ENCODE data around the gene IFNGR2. TPM values are rescaled to one million over a fixed set of nuclear protein-coding genes. Genes with fewer than 3 reads are reported as not detected.
"Not testable (repeated sequence)": the region's sequence is repeated elsewhere in the genome, so short reads cannot be mapped to it uniquely, and the experiment has no call there.

The IFNGR2 gene
- total RNA-seq, 1 donor from 2014 or later, result 70.1 TPM

- DNase-seq (ENCODE audit: low spot score); ATAC-seq; intact Hi-C loops (cut with DNase I): not testable (repeated sequence)
Observed at GRCh38 chr21:33469183-33469582, 66.0 kb downstream of the IFNGR2 start.

DNA sequence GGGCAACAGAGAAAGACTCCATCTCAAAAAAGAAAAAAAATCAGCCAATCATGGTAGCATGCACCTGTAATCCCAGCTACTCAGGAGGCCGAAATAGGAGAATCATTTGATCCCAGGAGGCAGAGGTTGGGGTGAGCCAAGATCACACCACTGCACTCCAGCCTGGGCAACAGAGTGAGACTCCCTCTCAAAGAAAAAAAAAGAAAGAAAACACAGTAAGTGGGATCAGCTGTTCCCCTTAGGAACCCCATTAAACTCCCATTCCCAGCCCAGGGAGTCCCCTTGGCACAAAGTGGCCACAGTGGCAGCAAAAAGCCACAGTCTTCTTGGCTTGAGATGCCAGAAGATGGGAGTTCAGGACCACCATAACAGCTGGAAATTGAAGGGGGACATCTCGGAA is 67.5 kb downstream of the IFNGR2 start:
- no peak for DNase-seq (ENCODE audit: low spot score)
- intact Hi-C loops (cut with DNase I), result no loop called here
- no peak for ATAC-seq

DNA sequence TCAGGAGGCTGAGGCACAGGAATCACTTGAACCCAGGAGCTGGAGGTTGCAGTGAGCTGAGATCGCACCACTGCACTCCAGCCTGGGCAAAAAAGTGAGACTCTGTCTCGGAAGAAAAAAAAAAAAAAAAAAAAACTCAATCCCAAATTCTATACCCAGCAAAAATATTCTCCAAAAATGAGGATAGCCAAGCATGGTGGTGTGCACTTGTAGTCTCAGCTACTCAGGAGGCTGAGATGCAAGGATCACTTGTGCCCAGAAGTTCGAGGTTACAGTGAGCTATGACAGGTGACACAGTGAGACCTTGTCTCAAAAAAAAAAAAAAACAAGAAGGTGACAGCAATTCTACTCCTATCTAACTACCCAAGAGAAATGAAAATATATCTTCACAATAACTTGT is 70.1 kb downstream of the IFNGR2 start:
- ATAC-seq (no peak), DNase-seq (ENCODE audit: low spot score) (no peak)
- intact Hi-C loops (cut with DNase I), result no loop called here

GRCh38 chr21:33477066-33477465 is 73.9 kb downstream of the IFNGR2 start:
- ATAC-seq (no peak), DNase-seq (ENCODE audit: low spot score) (no peak)
- intact Hi-C loops (cut with DNase I), result no loop called here

- ATAC-seq (no peak), DNase-seq (ENCODE audit: low spot score) (no peak)
- intact Hi-C loops (cut with DNase I), result no loop called here
Observed at GRCh38 chr21:33478182-33478581, 75.0 kb downstream of the IFNGR2 start.

DNA sequence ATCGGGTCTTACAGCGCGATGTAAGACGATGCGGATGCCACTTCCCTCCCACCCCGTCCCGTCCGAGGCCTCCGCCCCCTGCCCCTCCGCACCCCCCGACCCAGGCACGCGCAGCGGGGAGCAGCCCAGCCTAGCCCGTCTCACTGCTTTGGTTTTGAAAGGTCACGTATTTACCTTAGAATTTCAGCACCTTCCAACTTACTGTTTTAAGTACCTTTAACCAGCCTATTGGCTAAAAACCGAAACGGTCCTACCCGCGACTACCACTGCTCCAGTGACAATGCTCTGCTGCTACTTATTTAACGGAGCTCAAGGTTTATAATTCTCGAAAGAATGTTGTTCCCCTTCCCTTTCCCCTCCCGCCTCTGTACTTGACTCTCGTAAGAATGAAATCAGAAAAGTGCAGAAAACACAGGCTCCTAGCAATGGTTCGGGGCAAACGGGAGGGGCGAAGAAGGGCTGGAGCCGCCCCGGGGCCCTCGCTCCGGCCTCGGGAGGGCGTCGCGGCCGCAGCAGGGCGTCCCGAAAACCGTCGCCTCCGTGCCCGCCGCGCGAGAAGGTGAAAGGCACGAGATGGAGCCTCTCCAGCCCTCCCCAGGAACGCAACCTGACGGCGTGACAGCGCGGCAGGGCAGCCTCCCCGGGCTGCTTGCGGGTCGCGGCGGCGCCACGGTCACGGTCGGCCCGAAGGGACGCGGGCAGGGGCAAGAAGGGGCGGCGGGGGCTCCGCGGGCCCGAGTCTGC is 75.9 kb downstream of the IFNGR2 start:
- intact Hi-C loops (cut with DNase I), result no loop called here
- ATAC-seq (no peak), DNase-seq (ENCODE audit: low spot score) (peak; percentile 69)

- peak; percentile 97 for DNase-seq (ENCODE audit: low spot score)
- intact Hi-C loops (cut with DNase I), result no loop called here
- ATAC-seq, result peak; percentile 99
Observed at GRCh38 chr21:33479679-33480480, 76.7 kb downstream of the IFNGR2 start, which contains the start of gene TMEM50B. Gene TMEM50B, minus strand, starts transcription at chr21:33479974. Its CDS starts 11,089 bp downstream, at chr21:33468885.

GRCh38 chr21:33480481-33481103 is 77.4 kb downstream of the IFNGR2 start:
- DNase-seq (ENCODE audit: low spot score) (no peak), ATAC-seq (no peak)
- intact Hi-C loops (cut with DNase I), result no loop called here

DNA sequence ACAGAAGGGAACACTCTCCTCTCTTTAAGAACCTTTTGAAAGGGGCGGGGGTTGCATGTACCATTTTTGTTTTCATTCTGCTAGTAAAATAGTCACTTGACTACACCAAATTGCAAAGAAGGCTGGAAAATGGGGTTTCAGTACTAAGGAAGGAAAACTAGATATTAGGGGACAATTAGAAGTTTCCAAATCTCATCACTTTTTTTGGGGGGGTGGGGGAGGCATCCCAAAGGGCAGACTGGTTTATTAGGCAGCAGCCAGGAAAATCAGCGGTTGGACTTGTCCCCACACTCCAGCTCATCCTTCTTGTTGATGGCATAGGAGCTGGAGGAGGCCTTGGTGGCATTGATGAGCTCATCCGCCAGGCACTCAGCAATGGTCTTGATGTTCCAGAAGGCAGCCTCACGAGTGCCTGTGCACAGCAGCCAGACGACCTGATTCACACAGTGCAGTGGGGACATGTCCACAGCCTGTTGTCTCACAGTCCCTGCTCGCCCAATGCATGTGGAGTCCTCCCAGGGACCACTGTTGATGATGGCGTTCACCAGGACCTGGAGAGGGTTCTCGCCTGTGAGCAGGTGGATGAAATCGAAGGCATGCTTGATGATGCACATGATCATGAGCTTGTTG is 78.2 kb downstream of the IFNGR2 start:
- ATAC-seq, result no peak
- DNase-seq (ENCODE audit: low spot score), result no peak
- intact Hi-C loops (cut with DNase I), result no loop called here

Other genes with a start within 250 kb of the IFNGR2 start
- gene IFNAR2, start 173.5 kb upstream of the IFNGR2 start, total RNA-seq, result 43.3 TPM
- gene IL10RB, start 137.0 kb upstream of the IFNGR2 start, total RNA-seq, result 25.5 TPM
- 61.7 TPM for gene IFNAR1, start 78.4 kb upstream of the IFNGR2 start, total RNA-seq
- 60.9 TPM for gene TMEM50B, start 76.6 kb downstream of the IFNGR2 start, total RNA-seq
- gene DNAJC28, start 88.3 kb downstream of the IFNGR2 start, total RNA-seq, result 2.2 TPM
- gene GART, start 138.7 kb downstream of the IFNGR2 start, total RNA-seq, result 63.0 TPM
- gene SON, start 139.6 kb downstream of the IFNGR2 start, total RNA-seq, result 375 TPM
- 15.3 TPM for gene DONSON, start 185.3 kb downstream of the IFNGR2 start, total RNA-seq
- 59.2 TPM for gene CRYZL1, start 238.3 kb downstream of the IFNGR2 start, total RNA-seq
- 88.8 TPM for gene ITSN1, start 239.1 kb downstream of the IFNGR2 start, total RNA-seq

Data from sciatic nerve (tissue), 2 donors.